ENCODE results near the gene DDX47.

DDX47 gene

DNA sequence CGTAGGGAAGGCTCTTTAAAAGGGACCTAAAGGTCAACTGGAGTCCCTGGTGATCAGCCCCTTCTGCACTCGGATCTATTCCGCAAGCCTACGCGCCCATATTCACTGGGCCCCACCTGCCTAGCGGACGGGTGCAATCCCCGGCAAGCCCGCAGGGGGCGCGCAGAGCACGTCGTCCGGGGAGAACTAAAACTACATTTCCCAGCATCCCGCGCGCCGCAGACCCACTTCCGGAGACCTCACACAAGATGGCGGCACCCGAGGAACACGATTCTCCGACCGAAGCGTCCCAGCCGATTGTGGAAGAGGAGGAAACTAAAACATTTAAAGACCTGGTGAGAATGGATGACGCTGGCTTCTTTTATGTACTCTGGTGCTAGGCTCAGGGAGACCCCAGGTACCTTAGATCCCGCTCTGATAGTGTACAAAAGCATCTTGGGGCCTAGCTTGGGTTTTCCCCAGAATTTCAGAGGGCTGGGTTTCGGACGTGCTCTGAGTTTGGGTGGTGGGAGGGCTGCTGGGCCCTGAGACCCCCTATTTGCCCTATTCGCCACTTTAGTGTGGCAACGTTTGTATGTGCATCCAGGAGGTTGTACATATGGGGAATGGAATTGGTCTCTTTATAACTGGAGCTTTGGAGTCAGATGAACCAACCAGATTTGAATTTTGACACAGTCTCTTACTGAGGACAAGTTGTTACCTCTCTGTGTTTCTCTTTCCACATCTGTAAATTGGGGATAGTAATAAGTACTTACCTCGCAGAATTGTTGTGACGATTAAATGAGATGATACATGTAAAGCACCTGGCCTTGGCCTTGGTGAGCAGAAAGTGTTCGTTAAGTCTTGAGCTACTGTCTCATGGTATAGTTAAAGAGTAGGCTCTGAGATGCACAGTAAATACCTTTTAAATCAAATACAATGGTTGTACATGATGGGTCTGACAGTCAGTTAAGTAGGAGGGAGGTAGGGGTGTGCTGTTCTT is at the start of gene DDX47:
DDX47 (plus strand) TSS at position 227 of the 982 bp plus-strand sequence; CDS start at position 249, 22 bp downstream.
- peak; percentile 97 for DNase-seq

DNA sequence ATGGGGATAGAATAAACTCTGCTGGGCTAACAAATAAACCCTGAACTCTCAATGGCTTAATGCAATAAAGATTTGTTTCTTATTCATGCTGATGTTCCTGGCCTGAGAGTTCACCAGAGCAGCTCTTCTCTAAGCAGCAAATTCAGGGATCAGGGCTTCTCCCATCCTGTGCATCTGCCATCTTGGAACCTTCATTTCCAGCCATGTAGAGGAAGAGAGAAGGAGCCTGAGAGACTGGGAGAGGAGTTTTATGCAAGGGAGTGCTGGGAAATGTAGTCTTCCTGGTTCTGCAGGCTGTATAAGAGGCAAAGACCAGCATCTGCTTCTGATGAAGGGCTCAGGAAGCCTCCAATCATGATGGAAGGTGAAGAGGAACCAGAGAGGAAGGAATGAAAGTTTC is 48.3 kb upstream of the DDX47 start:
- DNase-seq, result no peak

DNA sequence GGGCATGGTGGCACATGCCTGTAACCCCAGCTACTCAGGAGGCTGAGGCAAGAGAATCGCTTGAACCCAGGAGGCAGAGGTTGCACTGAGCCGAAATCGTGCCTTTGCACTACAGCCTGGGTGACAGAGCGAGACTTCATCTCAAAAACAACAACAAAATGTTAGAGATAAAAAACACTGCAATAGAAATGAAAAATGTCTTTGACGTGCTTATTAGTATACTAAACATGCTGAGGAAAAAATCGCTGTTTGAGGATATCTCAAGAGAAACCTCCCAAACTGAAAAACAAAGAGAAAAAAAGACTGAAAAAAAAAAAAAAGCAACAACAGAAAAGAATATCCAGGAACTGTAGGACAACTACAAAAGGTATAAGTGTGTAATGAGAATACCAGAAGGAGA is 42.9 kb upstream of the DDX47 start:
- no peak for DNase-seq

DNA sequence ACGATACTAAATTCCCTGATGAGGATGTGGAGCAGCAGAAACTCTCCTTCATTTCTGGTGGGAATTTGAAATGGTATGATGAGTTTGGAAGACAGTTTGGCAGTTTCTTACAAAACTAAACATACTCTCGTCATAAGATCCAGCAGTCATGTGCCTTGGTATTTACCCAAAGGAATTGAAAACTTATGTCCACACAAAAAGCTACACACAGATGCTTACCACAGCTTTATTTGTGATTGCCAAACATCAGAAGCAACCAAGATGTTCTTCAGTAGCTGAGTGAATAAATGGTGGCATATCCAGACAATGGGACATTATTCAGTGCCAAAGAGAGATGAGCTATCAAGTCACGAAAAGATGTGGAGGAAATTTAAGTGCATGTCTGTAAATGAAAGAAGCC is 38.4 kb upstream of the DDX47 start:
- no peak for DNase-seq

DNA sequence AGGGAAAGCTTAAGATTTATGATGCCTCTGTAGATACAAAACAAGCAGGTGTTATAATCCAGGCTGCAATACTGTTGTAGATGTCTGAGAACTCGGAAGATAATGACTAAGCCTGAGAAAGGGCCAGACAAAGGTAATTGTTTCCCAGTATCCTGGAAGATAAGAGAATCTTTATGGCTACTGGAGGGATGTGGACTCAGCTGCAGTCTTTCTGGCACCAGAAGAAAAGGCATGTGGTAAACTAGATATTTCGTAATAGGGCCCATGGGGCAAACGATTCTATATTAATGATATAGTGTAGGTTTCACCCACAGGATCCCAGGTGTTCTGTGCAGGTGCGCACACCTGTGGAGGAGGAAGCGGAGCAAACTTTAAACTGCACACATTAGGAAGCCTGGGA is 36.9 kb upstream of the DDX47 start:
- no peak for DNase-seq

DNA sequence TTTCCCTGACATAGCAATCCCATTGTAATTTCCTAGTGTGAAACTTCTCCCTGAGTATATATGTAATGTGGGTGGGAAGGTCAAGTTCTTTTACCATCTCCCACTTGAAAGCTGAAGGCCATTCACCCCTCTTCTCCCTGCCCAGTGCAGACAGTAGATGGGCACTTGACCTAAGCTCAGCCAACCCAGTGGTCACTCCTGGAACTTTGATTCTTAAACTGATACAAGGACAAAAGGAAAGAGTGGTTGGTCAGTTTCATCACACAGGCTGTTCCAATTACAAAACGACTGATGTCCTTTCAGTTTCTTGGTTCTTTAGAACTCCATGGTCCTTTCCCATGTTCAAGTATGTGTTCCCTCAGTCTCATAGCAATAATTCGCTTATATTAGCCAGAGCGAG is 36.1 kb upstream of the DDX47 start:
- DNase-seq, result no peak

DNA sequence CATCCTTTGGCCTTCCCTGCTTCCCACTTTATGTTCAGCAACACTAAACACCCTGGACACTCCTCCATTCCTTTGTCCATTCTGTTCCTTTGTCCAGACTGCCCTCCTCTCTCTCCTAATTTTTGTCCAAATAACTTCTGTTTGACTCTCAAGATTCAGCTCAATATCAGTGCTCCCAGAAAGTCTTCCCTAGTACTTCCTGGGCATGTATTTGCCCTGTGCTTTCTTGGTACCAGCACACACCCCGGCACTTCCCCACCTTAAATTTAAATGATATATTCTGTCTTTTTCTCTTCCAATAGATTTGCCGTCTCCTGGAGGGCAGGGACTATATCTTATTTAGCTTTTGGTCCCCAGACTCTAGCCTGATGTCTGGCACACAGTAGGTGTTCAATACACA is 34.1 kb upstream of the DDX47 start:
- DNase-seq, result no peak

DNA sequence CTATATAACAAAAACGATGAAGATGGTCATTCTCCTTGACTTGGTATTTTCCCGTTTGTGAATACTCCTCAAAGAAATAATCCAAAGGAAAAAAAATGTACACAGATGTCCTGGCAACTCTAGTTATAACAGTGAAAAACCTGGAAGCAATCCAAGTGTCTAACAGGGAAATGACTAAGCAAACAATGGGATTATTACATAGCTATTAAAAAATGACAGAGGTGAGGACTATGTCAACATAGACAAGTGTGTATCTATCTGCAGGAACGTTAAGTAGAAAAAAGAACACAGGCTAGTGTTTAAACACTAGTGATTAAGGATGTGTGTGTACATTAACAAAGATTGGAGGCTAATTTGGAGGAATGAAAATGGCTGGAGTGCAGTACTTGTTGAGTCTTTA is 33.6 kb upstream of the DDX47 start:
- no peak for DNase-seq

DNA sequence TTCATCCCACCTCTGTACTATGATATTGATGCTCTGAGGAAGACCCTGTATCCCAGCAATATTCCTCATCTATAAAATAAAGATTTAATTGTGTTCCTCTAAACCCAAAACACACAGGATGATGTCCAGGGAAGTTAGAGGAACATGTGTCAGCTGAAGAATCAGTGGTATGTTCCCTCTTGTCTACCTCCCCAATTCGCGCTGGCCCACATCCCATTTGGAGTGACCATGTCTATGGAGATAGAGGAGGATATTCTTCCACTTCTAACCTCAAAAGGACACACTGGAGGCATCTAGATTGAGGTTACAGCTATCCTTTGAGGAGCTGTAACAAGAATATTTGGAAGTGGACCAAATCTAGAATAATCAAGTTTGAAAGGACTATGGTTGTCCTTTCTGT is 29.0 kb upstream of the DDX47 start:
- DNase-seq, result no peak

DNA sequence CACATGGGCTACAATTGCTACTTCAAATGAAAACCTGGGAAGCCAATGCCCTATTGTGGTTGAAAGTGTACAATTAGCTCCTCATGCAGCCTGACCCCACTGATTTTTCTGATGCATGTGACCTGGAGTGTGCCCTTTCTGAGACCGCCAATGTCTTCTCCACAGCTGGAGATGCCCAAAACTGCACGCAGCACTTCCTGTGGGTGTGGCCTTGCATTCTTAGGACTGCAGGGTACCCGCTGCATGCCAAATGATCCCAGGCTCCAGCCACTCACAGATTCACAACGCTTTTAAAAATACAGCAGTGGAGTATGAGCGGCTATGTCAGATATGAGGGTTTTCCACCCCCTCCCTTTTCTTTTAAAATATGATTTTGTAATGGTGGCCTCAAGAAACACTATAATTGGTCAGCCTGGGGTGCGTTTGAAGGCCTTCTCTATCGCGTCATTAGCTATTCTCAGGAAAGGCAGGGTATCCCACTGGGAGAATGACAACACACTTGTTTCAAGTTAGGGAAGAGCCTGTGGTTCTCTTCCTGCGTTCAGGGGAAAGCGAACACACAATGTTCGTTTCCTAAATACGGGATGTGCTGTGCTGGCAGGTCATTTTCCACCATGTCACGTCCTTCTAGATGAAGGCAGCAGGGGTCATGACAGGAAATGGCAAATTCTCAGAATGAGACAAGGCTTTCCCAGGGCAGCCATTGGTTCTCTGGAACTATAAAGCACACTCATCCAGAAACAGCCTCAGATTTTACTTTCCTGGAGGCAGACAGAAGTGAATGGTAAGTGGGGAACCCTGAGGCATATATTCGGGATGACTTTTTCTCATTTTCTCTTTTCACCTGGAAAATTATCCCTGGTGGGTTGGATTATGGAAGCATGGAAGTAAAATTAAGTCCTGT is 28.0 kb upstream of the DDX47 start, which contains the start of gene APOLD1:
APOLD1 (plus strand) TSS at position 749 of the 904 bp plus-strand sequence; CDS start at position 782, 33 bp downstream.
- DNase-seq, result peak; percentile 63

DNA sequence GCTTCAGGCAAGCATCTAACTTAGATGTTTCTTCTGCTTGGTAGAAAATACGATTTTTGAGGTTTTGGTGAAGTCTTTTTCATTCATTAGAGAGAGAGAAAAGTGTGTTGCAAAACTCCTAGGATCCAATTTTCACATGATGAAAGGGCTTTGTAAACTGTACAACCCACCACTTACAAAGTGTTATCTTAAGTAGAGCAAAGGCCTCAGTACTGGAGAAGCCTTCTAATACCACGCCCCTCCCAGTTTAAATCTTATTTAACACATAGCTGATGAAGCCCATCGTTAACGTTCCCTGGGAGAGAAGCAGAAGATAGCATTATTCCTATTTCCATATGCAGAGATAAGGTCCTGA is 26.8 kb upstream of the DDX47 start:
- no peak for DNase-seq

DNA sequence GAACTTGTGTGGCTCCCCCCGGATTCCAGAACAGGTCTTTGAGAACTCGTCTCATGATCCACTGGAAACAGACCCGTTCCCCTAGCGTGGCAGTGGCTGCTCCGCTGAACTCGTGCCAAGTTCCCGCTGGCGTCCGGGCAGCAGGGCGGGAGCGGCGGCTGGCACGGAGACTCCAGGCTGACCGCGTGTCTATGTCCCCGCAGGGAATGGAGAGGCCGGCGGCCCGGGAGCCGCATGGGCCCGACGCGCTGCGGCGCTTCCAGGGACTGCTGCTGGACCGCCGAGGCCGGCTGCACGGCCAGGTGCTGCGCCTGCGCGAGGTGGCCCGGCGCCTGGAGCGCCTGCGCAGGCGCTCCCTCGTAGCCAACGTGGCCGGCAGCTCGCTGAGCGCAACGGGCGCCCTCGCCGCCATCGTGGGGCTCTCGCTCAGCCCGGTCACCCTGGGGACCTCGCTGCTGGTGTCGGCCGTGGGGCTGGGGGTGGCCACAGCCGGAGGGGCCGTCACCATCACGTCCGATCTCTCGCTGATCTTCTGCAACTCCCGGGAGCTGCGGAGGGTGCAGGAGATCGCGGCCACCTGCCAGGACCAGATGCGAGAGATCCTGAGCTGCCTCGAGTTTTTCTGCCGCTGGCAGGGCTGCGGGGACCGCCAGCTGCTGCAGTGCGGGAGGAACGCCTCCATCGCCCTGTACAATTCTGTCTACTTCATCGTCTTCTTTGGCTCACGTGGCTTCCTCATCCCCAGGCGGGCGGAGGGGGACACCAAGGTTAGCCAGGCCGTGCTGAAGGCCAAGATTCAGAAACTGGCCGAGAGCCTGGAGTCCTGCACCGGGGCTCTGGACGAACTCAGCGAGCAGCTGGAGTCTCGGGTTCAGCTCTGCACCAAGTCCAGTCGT is 26.2 kb upstream of the DDX47 start:
- DNase-seq, result peak; percentile 87

DNA sequence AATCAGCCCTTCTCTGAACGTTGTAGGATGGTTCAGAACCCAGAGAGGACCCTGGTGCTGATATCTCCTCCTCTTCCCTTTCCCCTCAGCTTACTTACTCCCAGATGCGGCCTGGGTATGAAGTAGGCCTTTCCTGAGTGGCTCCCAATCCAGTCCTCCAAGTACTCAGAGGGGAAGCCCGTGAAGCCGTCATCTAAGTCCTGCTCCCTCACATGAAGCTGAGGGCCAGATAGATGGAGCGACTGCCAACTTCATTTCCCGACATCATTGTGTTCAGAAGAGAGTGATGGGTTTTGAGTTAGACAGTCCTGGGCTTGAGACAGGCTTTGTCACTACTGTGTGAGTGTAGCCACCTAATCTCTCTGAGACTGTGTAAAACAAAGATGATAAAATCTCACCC is 25.0 kb upstream of the DDX47 start:
- peak; percentile 16 for DNase-seq

DNA sequence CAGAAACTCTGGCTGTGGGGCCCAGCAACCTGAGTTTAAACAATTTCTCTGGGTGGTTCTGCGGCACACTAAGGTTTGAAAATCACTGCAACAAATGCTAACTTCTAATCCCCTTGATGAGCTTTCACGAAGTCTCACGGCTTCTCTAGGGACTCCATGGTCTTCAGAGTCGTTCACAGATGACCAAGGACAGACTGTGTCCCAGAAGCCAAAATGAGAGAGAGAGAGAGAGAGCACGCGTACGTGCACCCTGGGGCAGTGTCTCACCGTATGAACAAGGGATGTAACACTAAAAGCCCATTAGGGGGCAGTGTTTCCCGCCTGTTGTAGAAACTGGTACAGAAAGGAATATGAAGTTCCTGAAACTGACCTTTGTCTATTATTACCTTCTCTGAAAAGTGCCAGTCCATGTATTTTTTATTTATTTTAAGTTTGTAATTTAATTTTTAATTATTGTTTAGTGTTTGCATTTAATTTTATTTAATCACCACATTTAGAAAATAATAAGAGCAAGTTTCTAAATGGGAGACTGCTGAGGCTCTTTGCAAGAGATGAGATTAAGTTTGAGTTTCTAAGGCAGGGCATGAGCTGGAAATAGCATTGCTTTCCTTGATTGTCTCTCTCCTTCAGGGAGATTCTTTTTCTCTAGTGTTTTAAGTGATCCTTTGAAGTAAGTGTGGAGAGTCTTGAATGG is 24.3 kb upstream of the DDX47 start:
- peak; percentile 83 for DNase-seq

DNA sequence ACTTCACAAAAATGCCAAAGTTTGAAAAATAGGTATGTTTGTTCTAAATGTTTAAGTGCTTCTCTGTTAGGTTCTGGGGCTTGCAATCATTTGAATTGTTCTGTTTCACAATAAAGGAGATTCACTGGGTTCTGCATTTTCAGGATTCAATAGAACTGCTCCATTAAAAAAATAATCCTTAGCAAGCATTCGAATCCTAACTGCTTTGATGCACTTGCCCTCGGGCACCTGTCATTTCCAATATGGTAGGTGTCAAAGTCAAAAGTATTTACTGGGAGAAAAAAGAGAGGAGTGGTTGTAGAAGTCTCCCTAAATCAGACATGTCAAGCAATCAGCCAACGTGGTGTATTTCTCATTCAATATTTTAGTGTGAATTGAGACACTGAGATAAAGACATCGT is 22.2 kb upstream of the DDX47 start:
- no peak for DNase-seq

DNA sequence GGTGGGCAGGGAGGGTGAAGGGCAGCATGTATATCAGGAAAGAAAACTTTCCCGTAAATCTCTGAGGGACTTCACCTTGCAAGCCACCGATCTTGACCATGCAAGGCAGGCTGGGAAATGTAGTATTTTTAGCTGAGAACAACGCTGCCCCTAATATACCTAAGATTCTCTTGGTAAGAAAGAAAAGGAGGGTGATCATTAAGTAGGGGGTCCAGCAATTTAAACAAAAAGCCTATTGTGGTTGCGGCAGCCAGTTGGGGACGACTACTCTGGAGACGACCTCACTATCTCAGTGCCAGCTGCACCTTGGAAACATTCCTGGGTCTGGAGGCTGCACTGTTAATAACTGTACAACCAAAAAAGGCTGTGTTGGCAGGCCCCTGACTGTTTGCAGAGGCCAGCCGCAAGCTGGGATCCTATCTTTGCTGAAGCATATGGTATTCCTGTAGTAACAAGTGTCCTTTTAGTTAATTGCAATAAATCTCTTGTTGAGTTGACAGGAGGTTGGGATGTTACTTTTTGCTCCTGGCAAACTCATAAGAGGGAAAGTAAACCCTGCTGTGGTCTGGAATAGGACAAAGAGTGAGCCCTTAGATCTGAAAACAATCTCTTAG is 21.3 kb upstream of the DDX47 start:
- DNase-seq, result no peak

DNA sequence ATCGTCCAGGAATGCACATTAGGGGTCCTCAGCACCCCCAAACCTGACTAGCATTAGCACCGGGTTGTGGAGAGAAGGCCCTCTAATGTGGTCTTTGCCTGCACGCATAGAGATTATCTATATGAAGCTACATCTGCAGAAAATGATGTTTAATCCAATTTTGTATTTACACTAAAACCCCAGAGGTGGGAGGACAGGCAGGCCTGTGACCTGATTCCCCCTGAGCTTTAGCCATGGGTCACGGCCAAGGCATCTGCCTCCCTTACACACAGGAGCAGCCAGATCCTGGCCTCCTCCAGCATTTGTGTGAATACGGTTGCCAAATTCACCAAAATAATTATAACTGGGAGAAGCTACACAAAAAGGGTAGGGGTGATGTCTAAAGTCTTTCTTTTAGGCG is 20.7 kb upstream of the DDX47 start:
- no peak for DNase-seq

DNA sequence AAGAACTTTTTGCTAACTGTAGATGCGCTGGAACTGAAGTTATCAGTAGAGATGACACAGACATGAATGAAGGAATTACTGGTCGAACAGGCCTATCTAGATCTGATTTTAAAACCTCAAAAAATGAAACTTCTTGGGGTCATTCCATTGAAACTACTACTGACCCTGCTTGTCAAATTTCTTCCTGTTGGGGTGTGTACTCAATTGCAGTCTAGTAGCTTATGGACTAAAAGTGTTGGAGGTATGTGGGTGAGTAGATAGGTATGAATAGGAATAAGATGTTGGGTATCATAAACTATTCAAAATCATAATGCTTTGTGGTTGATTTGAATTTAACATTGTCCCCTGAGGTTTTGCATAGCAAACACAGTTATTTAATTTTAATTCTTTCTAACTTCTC is 18.5 kb upstream of the DDX47 start:
- DNase-seq, result no peak

DNA sequence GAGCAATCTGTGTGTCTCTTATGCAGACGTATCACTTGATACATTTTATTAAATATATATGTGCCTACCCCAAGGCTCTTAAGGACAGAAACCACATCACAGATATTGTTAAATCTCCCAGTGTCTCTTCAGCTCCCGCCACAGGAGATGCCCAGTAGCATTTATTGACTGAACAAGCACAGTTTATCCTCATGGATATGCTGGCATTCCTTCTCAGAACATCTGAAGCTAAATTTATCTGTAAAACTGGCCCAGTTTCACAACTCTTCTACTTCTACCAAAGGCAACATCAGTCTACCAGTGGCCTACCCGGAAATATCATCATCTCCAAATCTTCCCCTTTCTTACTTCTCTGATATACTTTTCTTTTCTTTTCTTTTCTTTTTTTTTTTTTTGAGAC is 17.0 kb upstream of the DDX47 start:
- no peak for DNase-seq

DNA sequence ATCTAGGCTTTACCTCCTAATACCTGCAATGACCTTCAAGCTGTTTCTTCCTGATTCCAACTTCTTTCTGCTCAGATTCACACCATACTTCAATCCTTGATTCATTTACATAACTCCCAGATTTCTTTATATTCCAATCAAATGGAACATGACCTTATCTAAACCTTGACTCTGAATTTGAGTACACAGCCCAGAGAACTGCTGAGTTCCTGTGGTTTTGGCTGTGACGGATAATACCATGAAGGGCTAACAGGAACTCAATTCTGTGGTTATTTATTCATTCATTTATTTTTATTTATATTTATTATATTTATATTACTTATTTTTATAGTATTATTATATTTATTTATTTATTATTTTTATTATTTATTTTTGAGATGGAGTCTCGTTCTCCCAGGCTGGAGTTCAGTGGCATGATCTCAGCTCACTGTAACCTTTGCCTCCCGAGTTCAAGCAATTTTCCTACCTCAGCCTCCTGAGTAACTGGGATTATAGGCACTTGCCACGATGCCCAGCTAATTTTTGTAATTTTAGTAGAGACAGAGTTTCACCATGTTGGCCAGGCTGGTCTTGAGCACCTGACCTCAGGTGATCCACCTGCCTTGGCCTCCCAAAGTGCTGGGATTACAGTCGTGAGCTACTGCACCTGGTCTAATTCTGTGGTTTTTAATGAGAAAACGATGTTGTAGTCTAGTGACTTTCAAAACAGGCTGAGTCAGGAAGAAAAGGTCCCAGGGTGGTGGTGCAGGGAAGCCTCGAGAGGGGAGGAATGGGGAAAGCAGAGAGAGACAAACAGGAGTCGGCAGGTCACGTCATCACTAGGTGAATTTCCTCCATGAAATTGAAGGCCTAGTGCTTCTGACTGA is 16.0 kb upstream of the DDX47 start:
- no peak for DNase-seq

DNA sequence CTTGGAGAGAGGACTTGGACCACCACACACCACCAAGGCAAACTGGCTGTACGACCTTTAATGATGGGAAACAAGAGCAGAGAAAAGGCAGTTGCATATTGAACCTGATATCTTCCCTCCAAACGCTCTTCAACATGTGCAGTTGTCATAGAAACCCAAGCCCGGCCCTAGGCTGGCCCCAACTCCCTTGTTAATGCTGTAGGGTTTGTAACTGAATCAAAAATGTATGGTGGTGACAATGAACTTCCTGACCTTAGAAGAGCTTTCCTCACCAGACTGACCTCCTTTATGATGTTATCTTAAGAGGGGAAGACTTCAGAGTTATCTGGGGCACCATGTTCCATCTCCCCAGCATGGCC is 15.4 kb upstream of the DDX47 start:
- DNase-seq, result no peak

All from activated CD4-positive, alpha-beta T cell treated with anti-CD3 and anti-CD28 coated beads, Interleukin-10, Interleukin-2, amounts not matched to agents 100 ng/mL and 50 ng/mL, durations not matched to agents 16 hours and 8 hours (primary cell).